ENCODE data around the gene RFXANK.

RFXANK gene

GRCh38 chr19:19234220-19234816 lies 42.3 kb downstream of the RFXANK start:
- DNase-seq: no peak

DNA sequence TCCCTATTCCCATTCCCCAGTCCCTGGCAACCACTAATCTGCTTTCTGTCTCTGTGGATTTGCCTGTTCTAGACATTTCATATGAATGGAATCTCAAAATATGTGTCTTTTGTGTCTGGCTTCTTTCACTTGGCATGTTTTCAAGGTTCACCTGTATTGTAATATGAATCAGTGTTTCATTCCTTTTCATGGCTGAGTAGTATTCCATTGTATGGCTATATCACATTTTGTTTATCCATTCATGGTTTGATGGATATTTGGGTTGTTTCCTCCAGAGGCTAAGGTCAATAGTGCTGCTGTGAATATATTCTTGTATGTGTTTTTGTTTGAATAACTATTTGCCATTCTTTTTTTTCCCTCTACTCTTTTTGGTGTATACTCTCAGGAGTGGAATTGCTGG lies 44.1 kb downstream of the RFXANK start:
- no peak for DNase-seq

DNA sequence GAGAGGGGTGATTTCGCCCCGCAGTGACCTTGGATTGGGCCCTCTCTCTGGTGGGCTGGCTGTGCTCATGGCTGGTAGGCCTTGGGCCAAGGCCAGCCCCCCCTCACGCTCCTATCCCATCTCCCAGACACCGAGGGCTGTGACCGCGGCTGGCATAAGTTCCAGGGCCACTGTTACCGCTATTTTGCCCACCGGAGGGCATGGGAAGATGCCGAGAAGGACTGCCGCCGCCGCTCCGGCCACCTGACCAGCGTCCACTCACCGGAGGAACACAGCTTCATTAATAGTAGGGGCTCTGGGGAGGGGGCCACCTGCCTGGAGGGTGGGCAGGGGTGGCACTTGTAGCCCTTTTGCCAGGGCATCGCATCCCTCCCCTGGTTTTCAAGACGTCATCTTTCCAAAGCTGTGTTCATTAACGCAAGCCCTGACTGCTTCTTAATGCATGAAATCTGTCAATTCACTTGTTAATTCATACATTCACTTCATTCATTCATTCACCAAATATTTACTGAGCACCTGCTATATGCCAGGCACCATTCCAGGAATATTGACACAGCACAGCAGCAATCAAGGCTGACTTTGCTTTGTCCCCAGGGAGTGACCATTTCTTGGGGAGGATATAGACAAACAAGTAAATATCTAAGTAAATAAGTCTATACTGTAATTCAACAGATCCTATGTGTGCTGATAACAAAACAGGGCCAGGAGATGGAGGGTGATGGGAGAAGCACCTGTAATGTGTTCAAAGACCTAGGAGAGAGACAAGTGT lies 46.3 kb downstream of the RFXANK start:
- no peak for DNase-seq

GRCh38 chr19:19239675-19240074 lies 47.6 kb downstream of the RFXANK start:
- no peak for DNase-seq

GRCh38 chr19:19240476-19240875 lies 48.4 kb downstream of the RFXANK start:
- no peak for DNase-seq

DNA sequence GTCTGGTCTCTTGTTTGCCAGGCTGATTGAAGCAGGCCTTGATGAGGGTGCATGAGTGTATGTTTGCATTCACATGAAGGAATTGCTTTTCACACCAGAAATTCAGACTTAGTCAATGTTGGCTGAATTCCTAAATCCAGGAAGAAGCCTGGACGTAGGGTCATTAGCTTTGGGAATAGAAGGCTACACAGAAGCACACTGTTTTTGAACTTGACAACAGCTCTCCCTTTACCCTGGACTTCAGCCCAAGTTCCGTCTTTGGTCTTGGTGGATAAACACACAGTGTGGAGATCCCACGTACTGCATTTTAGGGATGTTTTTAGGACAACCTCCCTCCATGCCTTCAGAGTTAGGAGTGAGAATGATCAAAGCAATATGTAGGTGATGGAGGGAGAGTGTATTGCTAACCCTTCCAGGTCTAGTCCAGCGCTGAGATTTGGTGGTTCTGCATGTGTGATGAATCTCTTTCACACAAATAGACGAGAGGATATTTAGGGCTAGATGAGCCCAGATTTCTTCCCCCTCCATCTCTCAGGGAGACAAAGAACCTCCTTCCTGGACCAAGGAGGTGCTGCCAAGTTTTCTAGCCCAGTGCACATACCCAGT lies 58.2 kb downstream of the RFXANK start:
- DNase-seq: no peak
